GM23338 (cell line): ENCODE data around the gene CNNM4.

ENCODE experiments used
- CTCF ChIP-seq, 2 experiments: fragments of 200-600 bp in 1 of 2; sonication (generic) in 1 of 2; conservative IDR thresholded peaks; 2 replicates each; pipeline versions ENCODE4 v1.5.1 to v1.6.1; 2016 to 2017; ENCODE audit warnings: antibody characterized with exemption in 2 of 2, low read depth in 2 of 2, mild to moderate bottlenecking in 2 of 2, moderate library complexity in 1 of 2
- ZNF114 ChIP-seq: fragments of 250-450 bp; sonication (Bioruptor Pico); IDR thresholded peaks from 2 replicates; pipeline ENCODE4 v1.5.0; 2020; ENCODE audit warnings: mild to moderate bottlenecking, moderate library complexity

GRCh38 chr2:96809216-96809882, 48.6 kb downstream of the CNNM4 start:
- TF ChIP-seq ZNF114: no peak
- TF ChIP-seq CTCF (conservative IDR thresholded peaks at IDR 0.05; ENCODE audit: low read depth in 2 of 2): no peak
